ENCODE data around the gene IL25.

DNA sequence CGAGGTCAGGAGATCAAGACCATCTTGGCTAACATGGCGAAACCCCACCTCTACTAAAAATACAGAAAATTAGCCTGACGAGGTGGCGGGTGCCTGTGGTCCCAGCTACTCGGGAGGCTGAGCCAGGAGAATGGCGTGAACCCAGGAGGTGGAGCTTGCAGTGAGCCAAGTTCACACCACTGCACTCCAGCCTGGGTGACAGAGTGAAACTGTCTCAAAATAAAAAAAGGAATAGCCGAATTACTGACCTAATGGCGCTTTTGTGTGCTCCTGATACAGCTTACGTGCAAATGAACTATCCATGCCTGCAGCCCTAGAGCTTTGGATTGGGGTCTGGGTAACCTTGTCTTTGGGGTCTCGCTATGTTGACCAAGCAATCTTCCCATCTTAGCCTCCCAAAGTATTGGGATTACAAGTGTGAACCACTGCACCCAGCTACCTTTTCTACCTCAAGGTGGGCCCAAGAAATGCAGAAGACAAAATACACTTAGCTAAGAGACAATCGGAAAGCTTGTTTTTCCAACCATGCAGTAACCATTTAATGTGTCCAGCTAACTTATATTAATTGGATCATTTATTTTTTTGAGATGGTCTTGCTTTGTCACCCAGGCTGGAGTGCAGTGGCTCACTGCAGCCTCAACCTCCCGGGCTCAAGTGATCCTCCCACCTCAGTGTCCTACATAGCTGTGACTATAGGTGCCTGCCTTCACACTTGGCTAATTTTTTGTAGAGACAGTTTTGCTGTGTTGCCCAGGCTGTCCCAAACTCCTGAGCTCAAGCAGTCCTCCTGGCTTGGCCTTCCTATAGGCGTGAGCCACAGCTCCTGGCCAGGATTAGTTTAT lies 45.9 kb upstream of the IL25 start:
- TF ChIP-seq EZH2 (IDR thresholded peaks at IDR 0.05; ENCODE audit: low read depth, unreplicated experiment) (no peak), CTCF (conservative IDR thresholded peaks at IDR 0.05; ENCODE audit: low read depth in 2 of 2) (no peak), POLR2AphosphoS5 (IDR thresholded peaks at IDR 0.05; ENCODE audit: low read depth) (peak; percentile 35; the same call in 1 of the 2 replicates), EZH2phosphoT487 (IDR thresholded peaks at IDR 0.05; ENCODE audit: unreplicated experiment) (no peak), JUNB (IDR thresholded peaks at IDR 0.05; ENCODE audit: unreplicated experiment) (no peak), ZNF114 (CRISPR knock-in tag; IDR thresholded peaks at IDR 0.05) (no peak), CREB1 (CRISPR knock-in tag; IDR thresholded peaks at IDR 0.05; ENCODE audit: low read depth) (no peak), ZNF331 (CRISPR knock-in tag; IDR thresholded peaks at IDR 0.05; ENCODE audit: low read depth) (no peak), ZNF462 (CRISPR knock-in tag; IDR thresholded peaks at IDR 0.05) (no peak), NANOG (IDR thresholded peaks at IDR 0.05; ENCODE audit: borderline replicate concordance) (no peak), STAT1 (IDR thresholded peaks at IDR 0.05; ENCODE audit: unreplicated experiment) (no peak)
- TF ChIP-seq, protein P1, sequence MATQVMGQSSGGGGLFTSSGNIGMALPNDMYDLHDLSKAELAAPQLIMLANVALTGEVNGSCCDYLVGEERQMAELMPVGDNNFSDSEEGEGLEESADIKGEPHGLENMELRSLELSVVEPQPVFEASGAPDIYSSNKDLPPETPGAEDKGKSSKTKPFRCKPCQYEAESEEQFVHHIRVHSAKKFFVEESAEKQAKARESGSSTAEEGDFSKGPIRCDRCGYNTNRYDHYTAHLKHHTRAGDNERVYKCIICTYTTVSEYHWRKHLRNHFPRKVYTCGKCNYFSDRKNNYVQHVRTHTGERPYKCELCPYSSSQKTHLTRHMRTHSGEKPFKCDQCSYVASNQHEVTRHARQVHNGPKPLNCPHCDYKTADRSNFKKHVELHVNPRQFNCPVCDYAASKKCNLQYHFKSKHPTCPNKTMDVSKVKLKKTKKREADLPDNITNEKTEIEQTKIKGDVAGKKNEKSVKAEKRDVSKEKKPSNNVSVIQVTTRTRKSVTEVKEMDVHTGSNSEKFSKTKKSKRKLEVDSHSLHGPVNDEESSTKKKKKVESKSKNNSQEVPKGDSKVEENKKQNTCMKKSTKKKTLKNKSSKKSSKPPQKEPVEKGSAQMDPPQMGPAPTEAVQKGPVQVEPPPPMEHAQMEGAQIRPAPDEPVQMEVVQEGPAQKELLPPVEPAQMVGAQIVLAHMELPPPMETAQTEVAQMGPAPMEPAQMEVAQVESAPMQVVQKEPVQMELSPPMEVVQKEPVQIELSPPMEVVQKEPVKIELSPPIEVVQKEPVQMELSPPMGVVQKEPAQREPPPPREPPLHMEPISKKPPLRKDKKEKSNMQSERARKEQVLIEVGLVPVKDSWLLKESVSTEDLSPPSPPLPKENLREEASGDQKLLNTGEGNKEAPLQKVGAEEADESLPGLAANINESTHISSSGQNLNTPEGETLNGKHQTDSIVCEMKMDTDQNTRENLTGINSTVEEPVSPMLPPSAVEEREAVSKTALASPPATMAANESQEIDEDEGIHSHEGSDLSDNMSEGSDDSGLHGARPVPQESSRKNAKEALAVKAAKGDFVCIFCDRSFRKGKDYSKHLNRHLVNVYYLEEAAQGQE (IDR thresholded peaks at IDR 0.05; ENCODE audit: unreplicated experiment): no peak
- TF ChIP-seq, protein P2, sequence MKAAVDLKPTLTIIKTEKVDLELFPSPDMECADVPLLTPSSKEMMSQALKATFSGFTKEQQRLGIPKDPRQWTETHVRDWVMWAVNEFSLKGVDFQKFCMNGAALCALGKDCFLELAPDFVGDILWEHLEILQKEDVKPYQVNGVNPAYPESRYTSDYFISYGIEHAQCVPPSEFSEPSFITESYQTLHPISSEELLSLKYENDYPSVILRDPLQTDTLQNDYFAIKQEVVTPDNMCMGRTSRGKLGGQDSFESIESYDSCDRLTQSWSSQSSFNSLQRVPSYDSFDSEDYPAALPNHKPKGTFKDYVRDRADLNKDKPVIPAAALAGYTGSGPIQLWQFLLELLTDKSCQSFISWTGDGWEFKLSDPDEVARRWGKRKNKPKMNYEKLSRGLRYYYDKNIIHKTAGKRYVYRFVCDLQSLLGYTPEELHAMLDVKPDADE (IDR thresholded peaks at IDR 0.05): no peak

Measured in GM23338 (cell line).